Loucy (cell line): ENCODE data around the gene MAIP1.

ENCODE experiments used
- H2AFZ ChIP-seq: fragments of 200-600 bp; sonication (generic); 2 replicates; pipeline ENCODE4 v1.6.0; 2016; ENCODE audit warnings: antibody characterized with exemption, mild to moderate bottlenecking, low read length, moderate library complexity
- H3F3A ChIP-seq: fragments of 200-600 bp; 2 replicates; pipeline ENCODE4 v1.6.0; 2016; ENCODE audit warnings: antibody characterized with exemption, low read depth, mild to moderate bottlenecking
- H3K27me3 ChIP-seq: fragments of 200-600 bp; sonication (generic); 2 replicates; pipeline ENCODE4 v1.6.1; 2014; ENCODE audit warnings: low read length, mild to moderate bottlenecking; ENCODE audit not compliant: insufficient read depth, poor library complexity, severe bottlenecking
- H3K36me3 ChIP-seq: fragments of 200-600 bp; sonication (generic); 2 replicates; pipeline ENCODE4 v1.6.1; 2016; ENCODE audit warnings: low read length; ENCODE audit not compliant: insufficient read depth
- H3K4me1 ChIP-seq: fragments of 200-600 bp; sonication (generic); 2 replicates; pipeline ENCODE4 v1.5.1; 2014; ENCODE audit warnings: low read length, mild to moderate bottlenecking; ENCODE audit not compliant: insufficient read depth, poor library complexity, severe bottlenecking
- H3K4me2 ChIP-seq: fragments of 200-600 bp; sonication (generic); 2 replicates; pipeline ENCODE4 v1.6.0; 2014; ENCODE audit warnings: antibody characterized with exemption, low read length, low read depth, mild to moderate bottlenecking; ENCODE audit not compliant: poor library complexity, severe bottlenecking
- H3K4me3 ChIP-seq: fragments of 200-600 bp; sonication (generic); 2 replicates; pipeline ENCODE4 v1.5.1; 2014; ENCODE audit warnings: low read length, mild to moderate bottlenecking, mixed read lengths; ENCODE audit not compliant: poor library complexity, severe bottlenecking
- H3K79me2 ChIP-seq: fragments of 200-600 bp; sonication (generic); 2 replicates; pipeline ENCODE4 v1.6.1; 2014; ENCODE audit warnings: low read length; ENCODE audit not compliant: insufficient read depth
- H3K9ac ChIP-seq: fragments of 200-600 bp; sonication (generic); 2 replicates; pipeline ENCODE4 v1.6.0; 2014; ENCODE audit warnings: mild to moderate bottlenecking, low read depth, low read length, moderate library complexity; ENCODE audit not compliant: poor library complexity, severe bottlenecking
- H3K9me2 ChIP-seq: fragments of 200-600 bp; sonication (generic); replicated peaks from 2 replicates; pipeline ENCODE4 v1.6.1; 2016; ENCODE audit warnings: low read depth, low read length, mixed read lengths
- H3K9me3 ChIP-seq: fragments of 200-600 bp; sonication (generic); 2 replicates; pipeline ENCODE4 v1.6.1; 2014; ENCODE audit warnings: mild to moderate bottlenecking, antibody characterized with exemption, low read length, low read depth; ENCODE audit not compliant: insufficient read depth
- H4K20me1 ChIP-seq: fragments of 200-600 bp; sonication (generic); 2 replicates; pipeline ENCODE4 v1.6.0; 2014; ENCODE audit warnings: antibody characterized with exemption, low read length, mild to moderate bottlenecking; ENCODE audit not compliant: insufficient read depth, poor library complexity, severe bottlenecking
- CTCF ChIP-seq: fragments of 200-600 bp; sonication (generic); conservative IDR thresholded peaks from 2 replicates; pipeline ENCODE4 v1.5.1; 2014; ENCODE audit warnings: mild to moderate bottlenecking, antibody characterized with exemption, low read length
- EZH2phosphoT487 ChIP-seq: fragments of 200-600 bp; IDR thresholded peaks from 2 replicates; pipeline ENCODE4 v1.6.1; 2018; ENCODE audit warnings: antibody characterized with exemption, mild to moderate bottlenecking, moderate library complexity, borderline replicate concordance

MAIP1 gene

GRCh38 chr2:199984755-199985154, 29.4 kb downstream of the MAIP1 start:
- H3K4me1 ChIP-seq = peaks cover 37% of the 10 kb centered on the region
- H3K9me3 ChIP-seq = no peaks in the 10 kb centered on the region
- no peak overlapping the region for H2AFZ ChIP-seq
- no peaks in the 10 kb centered on the region for H4K20me1 ChIP-seq
- no peak overlapping the region for H3K4me2 ChIP-seq
- TF ChIP-seq CTCF (no peak), EZH2phosphoT487 (no peak)
- H3K79me2 ChIP-seq = no peaks in the 10 kb centered on the region
- H3K36me3 ChIP-seq = no peaks in the 10 kb centered on the region
- no peaks in the 10 kb centered on the region for H3K9me2 ChIP-seq
- H3K4me3 ChIP-seq = no peak overlapping the region
- H3K9ac ChIP-seq = no peak overlapping the region
- peaks cover 19% of the 10 kb centered on the region for H3K27me3 ChIP-seq
- H3F3A ChIP-seq = peaks cover 3% of the 10 kb centered on the region; the same call in 1 of the 2 replicates

GRCh38 chr2:199985625-199986207, 30.3 kb downstream of the MAIP1 start:
- Histone ChIP-seq H3K9ac (no peak overlapping the region), H3K4me1 (peaks cover 37% of the 10 kb centered on the region), H3F3A (peaks cover 3% of the 10 kb centered on the region; the same call in 1 of the 2 replicates), H3K4me2 (peak overlapping the region; percentile 18), H3K79me2 (no peaks in the 10 kb centered on the region), H3K36me3 (no peaks in the 10 kb centered on the region), H3K9me2 (no peaks in the 10 kb centered on the region), H2AFZ (peak overlapping the region; percentile 70), H3K9me3 (no peaks in the 10 kb centered on the region), H3K27me3 (peaks cover 19% of the 10 kb centered on the region), H4K20me1 (no peaks in the 10 kb centered on the region), H3K4me3 (no peak overlapping the region)
- TF ChIP-seq CTCF (peak; percentile 77), EZH2phosphoT487 (no peak)

GRCh38 chr2:199987586-199987985, 32.2 kb downstream of the MAIP1 start:
- H3K9me3 ChIP-seq = no peaks in the 10 kb centered on the region
- no peaks in the 10 kb centered on the region for H3K36me3 ChIP-seq
- H3K9me2 ChIP-seq = no peaks in the 10 kb centered on the region
- peak overlapping the region; percentile 16 for H3K9ac ChIP-seq
- peaks cover 3% of the 10 kb centered on the region; the same call in 1 of the 2 replicates for H3F3A ChIP-seq
- TF ChIP-seq EZH2phosphoT487 (peak; percentile 32; the same call in 1 of the 2 replicates), CTCF (no peak)
- H3K4me3 ChIP-seq = peak overlapping the region; percentile 65
- peaks cover 37% of the 10 kb centered on the region for H3K4me1 ChIP-seq
- H3K27me3 ChIP-seq = peaks cover 11% of the 10 kb centered on the region
- H3K79me2 ChIP-seq = no peaks in the 10 kb centered on the region
- no peaks in the 10 kb centered on the region for H4K20me1 ChIP-seq
- H3K4me2 ChIP-seq = peak overlapping the region; percentile 71
- peak overlapping the region; percentile 35 for H2AFZ ChIP-seq
